ENCODE results near the gene PPP1R3C. TPM values are rescaled to one million over a fixed set of nuclear protein-coding genes. Genes with fewer than 3 reads are reported as not detected.

The PPP1R3C gene
- total and polyA plus RNA-seq, 2 of the 4 experiments (the other 2 are of a cell fraction): 17.4 to 62.9 TPM

- no peak for ATAC-seq (ENCODE audit: low read depth)
- Histone ChIP-seq H3K18ac (ENCODE audit: low read depth, low read length) (no peak overlapping the region), H3K9ac (ENCODE audit: low read depth, low read length) (no peak overlapping the region), H3K56ac (ENCODE audit: extremely low read depth, insufficient read depth, low read length) (no peak overlapping the region), H3K27me3 (ENCODE audit: control insufficient read depth, insufficient read depth, low read length) (no peaks in the 10 kb centered on the region), H3K9me1 (ENCODE audit: insufficient read depth, low read length) (no peaks in the 10 kb centered on the region), H3K14ac (replicated peaks; ENCODE audit: low read depth, low read length) (no peak overlapping the region), H3K27ac (ENCODE audit: insufficient read depth, low read length) (no peak overlapping the region), H4K91ac (ENCODE audit: insufficient read depth, low read depth, low read length) (no peak overlapping the region), H4K5ac (ENCODE audit: low read depth, low read length) (no peak overlapping the region), H2BK20ac (ENCODE audit: low read depth, low read length) (no peak overlapping the region), H2AK5ac (ENCODE audit: low read depth, low read length) (no peak overlapping the region), H4K8ac (ENCODE audit: low read depth in 2 of 2, low read length in 2 of 2) (no peak overlapping the region), H2BK5ac (ENCODE audit: low read depth, low read length, poor library complexity, severe bottlenecking) (no peak overlapping the region), H3K36me3 (ENCODE audit: control insufficient read depth, insufficient read depth, low read length) (0 out of 2 replicates have a peak, but pooled peaks cover 1% of the 10 kb centered on the region), H3K9me3 (ENCODE audit: control insufficient read depth, insufficient read depth, low read length) (no peaks in the 10 kb centered on the region), H2BK15ac (ENCODE audit: low read depth, low read length) (no peak overlapping the region), H2AK9ac (replicated peaks; ENCODE audit: low read depth, low read length, poor library complexity) (no peak overlapping the region), H2BK120ac (ENCODE audit: low read depth, low read length) (no peak overlapping the region), H3K4me1 (ENCODE audit: control insufficient read depth, insufficient read depth, low read length) (no peaks in the 10 kb centered on the region), H3K79me1 (ENCODE audit: low read depth in 1 of 2, low read length in 2 of 2) (no peaks in the 10 kb centered on the region), H3K4me3 (ENCODE audit: insufficient read depth, low read depth, low read length) (no peak overlapping the region), H3K23ac (ENCODE audit: low read depth, low read length) (no peak overlapping the region), H4K20me1 (ENCODE audit: insufficient read depth, low read length) (no peaks in the 10 kb centered on the region), H3K4me2 (ENCODE audit: low read depth, low read length) (no peak overlapping the region), H2AFZ (replicated peaks; ENCODE audit: low read length, poor library complexity) (no peak overlapping the region), H3K4ac (ENCODE audit: low read depth, low read length) (no peak overlapping the region)
- POLR2A ChIA-PET (ENCODE audit: unreplicated experiment): no interaction called here
- TF ChIP-seq POLR2A (IDR thresholded peaks at IDR 0.05; ENCODE audit: low read depth, low read length): no peak
- no peak for TF ChIP-seq MAZ (IDR thresholded peaks at IDR 0.05; ENCODE audit: borderline replicate concordance, low read depth, low read length)
- TF ChIP-seq ELK1 (IDR thresholded peaks at IDR 0.05; ENCODE audit: borderline replicate concordance, low read depth, low read length): no peak
- no peak for TF ChIP-seq NFE2L2 (IDR thresholded peaks at IDR 0.05; ENCODE audit: low read depth, low read length)
- TF ChIP-seq BHLHE40 (IDR thresholded peaks at IDR 0.05; ENCODE audit: low read depth, low read length): no peak
- TF ChIP-seq RAD21 (IDR thresholded peaks at IDR 0.05; ENCODE audit: low read length): no peak
- no peak for TF ChIP-seq MAFK (IDR thresholded peaks at IDR 0.05; ENCODE audit: low read depth, low read length)
- no peak for TF ChIP-seq CHD1 (IDR thresholded peaks at IDR 0.05; ENCODE audit: low read depth, low read length)
- no peak for TF ChIP-seq CEBPB (IDR thresholded peaks at IDR 0.05; ENCODE audit: low read depth, low read length)
- TF ChIP-seq FOS (IDR thresholded peaks at IDR 0.05; ENCODE audit: low read depth, low read length): no peak
- TF ChIP-seq MXI1 (IDR thresholded peaks at IDR 0.05; ENCODE audit: borderline replicate concordance, low read depth, low read length): no peak
- TF ChIP-seq USF2 (IDR thresholded peaks at IDR 0.05; ENCODE audit: low read depth, low read length): no peak
- no peak for TF ChIP-seq RCOR1 (IDR thresholded peaks at IDR 0.05; ENCODE audit: insufficient replicate concordance, low read length)
- no peak for TF ChIP-seq RFX5 (IDR thresholded peaks at IDR 0.05; ENCODE audit: low read depth, low read length)
- TF ChIP-seq SMC3 (IDR thresholded peaks at IDR 0.05; ENCODE audit: low read depth, low read length): no peak
- TF ChIP-seq, protein P1, sequence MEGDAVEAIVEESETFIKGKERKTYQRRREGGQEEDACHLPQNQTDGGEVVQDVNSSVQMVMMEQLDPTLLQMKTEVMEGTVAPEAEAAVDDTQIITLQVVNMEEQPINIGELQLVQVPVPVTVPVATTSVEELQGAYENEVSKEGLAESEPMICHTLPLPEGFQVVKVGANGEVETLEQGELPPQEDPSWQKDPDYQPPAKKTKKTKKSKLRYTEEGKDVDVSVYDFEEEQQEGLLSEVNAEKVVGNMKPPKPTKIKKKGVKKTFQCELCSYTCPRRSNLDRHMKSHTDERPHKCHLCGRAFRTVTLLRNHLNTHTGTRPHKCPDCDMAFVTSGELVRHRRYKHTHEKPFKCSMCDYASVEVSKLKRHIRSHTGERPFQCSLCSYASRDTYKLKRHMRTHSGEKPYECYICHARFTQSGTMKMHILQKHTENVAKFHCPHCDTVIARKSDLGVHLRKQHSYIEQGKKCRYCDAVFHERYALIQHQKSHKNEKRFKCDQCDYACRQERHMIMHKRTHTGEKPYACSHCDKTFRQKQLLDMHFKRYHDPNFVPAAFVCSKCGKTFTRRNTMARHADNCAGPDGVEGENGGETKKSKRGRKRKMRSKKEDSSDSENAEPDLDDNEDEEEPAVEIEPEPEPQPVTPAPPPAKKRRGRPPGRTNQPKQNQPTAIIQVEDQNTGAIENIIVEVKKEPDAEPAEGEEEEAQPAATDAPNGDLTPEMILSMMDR (conservative IDR thresholded peaks at IDR 0.05; ENCODE audit: low read depth, low read length): no peak
- intact Hi-C loops (cut with micrococcal nuclease): no loop called here
- no TSS peak for BruUV-seq (replicated peaks)
- dilution Hi-C loops (cut with HindIII; ENCODE audit: low sequenced_read_pairs, unreplicated experiment): no loop called here
- DNase-seq: no peak
- in situ Hi-C loops (cut with MboI; ENCODE audit: low sequenced_read_pairs): no loop called here
- no CpG with 5 or more reads among the region's 1 CpG for WGBS, 2 experiments (ENCODE audit: extremely low coverage in 2 of 2, insufficient read length in 1 of 2)
- CTCF ChIA-PET: interaction anchor here (1.1 to 1.4 kb wide), 2 partner anchors 11 to 190 kb away, joined by 3 to 7 read pairs; no protein-coding TSS in a partner anchor
These were observed 10.3 kb downstream of the PPP1R3C start for GRCh38 chr10:91622601-91623000.
